HG02884 (cell line): ENCODE data around the gene INS.
"Not testable (repeated sequence)": the region's sequence is repeated elsewhere in the genome, so short reads cannot be mapped to it uniquely, and the experiment has no call there.

Experiments used
- ATAC-seq: cut with Tn5 transposase; IDR thresholded peaks from one replicate; pipeline ENCODE4 v1.9.1; 2021; ENCODE audit warnings: mild to moderate bottlenecking, moderate library complexity; ENCODE audit not compliant: unreplicated experiment

The INS gene

GRCh38 chr11:2182692-2183474 lies 21.9 kb upstream of the INS start:
- no peak for ATAC-seq

DNA sequence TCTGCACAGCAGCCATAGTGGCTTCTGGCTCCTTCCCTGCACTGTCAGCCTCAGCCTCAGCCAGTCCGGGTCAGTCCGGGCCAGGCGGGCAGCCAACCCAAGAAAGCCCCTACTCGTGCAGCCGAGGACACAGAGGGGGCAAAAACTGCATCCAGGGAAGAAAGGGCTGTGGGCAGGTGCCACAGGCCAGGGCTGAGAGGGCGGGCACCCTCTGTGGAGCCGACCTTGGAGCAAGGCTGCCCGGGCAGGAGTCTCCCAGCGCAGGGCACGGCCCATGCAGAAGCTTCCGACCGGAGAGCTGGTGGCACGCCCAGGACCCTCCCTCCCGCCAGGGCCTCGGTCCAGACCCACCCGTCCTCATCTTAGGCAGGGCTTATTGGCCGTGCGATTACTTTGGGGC lies 21.1 kb upstream of the INS start:
- no peak for ATAC-seq

DNA sequence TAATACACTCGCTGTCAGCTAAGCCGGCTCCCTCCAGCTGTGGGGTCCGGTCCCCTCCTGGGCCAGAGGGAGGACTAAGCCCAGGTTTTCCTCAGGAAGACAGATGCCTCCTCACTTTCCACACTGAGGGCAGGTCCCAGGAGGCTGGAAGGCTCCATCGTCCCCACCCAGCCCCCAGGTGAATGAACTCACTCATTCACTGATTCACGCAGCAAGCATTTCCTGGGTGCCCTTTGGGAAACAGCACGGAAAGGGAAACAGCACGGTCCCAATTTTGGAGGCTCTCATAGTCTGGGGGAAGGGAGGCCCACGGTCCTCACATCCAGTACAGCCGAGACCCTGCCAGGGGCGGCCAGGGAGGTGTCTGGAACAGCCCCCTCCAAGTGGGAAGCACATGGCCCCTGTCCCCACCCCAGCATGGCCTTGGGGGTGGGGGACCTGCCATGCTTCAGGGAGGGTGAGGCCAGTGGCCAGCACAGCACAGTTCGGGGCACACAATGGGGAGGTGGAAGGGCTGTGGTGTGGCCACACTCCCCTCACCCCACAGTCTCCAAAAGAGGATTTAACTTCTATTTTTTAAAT lies 19.9 kb upstream of the INS start:
- ATAC-seq = no peak

GRCh38 chr11:2180347-2180746 lies 19.3 kb upstream of the INS start:
- ATAC-seq = no peak

DNA sequence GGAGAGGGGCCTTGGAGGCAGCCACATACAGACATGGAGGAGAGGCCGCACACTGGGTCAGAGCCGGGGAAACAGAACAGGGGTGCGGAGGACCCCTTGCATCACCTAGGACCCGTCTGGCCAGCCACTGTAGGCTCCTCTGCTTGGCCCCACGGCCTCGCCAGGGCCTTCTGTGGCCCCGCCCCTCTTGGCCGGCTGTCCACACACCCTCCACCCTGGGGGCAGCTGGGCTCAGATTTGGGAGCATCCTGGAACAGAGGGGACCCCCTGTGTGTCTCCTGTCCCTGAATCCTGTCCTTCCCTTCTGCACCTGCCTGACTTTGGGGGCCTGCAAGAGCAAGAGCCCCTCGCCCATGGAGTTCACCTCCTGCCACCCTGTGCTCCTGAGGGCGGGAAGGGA lies 18.5 kb upstream of the INS start:
- ATAC-seq = no peak

DNA sequence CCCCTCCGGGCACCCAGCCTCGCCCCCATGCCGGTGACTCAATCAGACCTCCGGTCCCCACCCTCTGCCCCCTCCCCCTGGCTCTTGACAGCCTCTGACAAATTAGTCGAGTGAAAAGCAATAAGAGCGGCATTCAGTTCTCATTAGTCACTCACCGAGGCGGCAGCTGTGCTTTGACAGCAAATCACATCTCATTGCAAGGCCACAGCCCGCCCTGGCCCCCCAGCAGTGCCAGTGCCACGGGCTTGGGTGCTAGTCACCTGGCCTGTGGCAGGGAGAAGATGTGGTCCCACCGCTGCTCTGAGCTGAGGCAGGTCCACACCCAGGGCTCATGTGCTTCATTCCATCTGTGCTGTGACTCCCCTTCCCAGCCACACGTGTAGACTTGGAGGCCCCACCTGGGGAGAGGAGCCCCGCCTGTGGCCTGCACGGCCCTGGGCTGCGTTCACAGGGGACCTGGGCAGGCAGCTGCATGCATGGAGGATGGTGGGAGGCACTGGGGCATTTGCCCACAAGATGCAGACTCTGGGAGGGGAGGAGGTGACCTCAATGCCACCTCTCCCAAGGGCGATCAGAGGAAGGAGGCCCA lies 18.0 kb upstream of the INS start:
- no peak for ATAC-seq

DNA sequence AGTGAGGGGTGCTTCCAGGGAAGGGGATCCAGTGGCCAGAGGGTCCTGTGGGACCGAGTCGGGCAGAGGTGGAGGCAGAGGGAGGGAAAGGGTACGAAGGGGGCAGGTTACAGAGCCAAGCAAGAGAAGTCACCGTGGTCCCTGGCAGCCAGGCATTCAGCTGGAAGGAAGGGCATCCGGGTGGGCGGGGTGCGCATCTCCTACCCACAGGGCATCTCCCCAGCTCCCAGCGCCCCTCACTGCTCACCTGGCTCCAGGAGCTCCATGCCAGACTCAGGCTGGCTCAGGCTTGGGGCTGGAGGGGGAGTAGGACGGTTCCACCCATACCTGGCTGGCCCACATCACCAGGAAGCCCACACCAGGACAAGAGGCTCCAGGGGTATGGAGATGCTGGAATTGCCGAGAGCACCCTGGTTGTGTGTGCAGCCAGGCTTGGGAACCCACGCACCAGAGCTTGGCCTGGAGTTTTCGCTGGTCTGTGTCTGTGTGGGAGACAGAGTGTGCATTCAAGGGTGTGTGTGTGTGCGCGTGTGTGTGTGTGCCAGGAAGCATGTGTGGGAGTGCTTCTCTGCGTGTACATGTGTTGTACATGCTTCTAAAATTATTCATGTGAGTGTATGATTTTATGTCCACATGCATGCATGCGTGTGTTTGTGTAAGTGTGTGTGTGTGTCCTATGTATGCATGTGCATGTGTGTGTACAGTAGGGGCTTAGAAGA lies 17.2 kb upstream of the INS start:
- not testable (repeated sequence) for ATAC-seq

DNA sequence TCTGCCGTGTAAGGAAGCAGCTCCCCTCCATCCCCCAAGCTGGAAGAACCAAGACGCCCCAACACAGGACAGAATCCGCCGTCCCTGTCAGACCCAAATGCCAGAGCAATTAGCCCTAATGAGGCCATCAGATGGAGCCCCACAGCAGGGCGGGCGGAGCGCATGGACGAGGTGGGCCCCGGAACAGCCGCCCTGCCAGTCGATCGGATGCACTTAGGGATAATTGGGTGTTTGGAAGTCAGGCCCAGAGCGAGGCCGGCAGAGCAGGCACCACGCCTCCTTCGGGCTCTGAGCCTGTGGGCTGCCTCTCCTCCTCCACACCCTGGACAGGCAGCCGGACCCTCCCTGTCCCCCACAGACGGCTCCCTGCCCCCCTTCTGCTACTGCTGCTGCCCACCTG lies 16.1 kb upstream of the INS start:
- no peak for ATAC-seq

- no peak for ATAC-seq
These were observed 15.4 kb upstream of the INS start for GRCh38 chr11:2176389-2176900.

- ATAC-seq = no peak
These were observed 14.7 kb upstream of the INS start for GRCh38 chr11:2175659-2176058.

GRCh38 chr11:2174361-2174760 lies 13.4 kb upstream of the INS start:
- ATAC-seq = no peak

- no peak for ATAC-seq
These were observed 12.8 kb upstream of the INS start for GRCh38 chr11:2173761-2174160.

GRCh38 chr11:2173150-2173693 lies 12.2 kb upstream of the INS start:
- ATAC-seq = no peak

GRCh38 chr11:2172676-2173075 lies 11.7 kb upstream of the INS start:
- ATAC-seq = no peak

GRCh38 chr11:2171591-2172003 lies 10.6 kb upstream of the INS start, which contains the start of gene TH:
Gene TH (minus strand): TSS chr11:2171815. CDS start chr11:2171786, 29 bp downstream.
- no peak for ATAC-seq

GRCh38 chr11:2169626-2170570 lies 8.9 kb upstream of the INS start:
- no peak for ATAC-seq

GRCh38 chr11:2169005-2169378 lies 8.0 kb upstream of the INS start:
- no peak for ATAC-seq

DNA sequence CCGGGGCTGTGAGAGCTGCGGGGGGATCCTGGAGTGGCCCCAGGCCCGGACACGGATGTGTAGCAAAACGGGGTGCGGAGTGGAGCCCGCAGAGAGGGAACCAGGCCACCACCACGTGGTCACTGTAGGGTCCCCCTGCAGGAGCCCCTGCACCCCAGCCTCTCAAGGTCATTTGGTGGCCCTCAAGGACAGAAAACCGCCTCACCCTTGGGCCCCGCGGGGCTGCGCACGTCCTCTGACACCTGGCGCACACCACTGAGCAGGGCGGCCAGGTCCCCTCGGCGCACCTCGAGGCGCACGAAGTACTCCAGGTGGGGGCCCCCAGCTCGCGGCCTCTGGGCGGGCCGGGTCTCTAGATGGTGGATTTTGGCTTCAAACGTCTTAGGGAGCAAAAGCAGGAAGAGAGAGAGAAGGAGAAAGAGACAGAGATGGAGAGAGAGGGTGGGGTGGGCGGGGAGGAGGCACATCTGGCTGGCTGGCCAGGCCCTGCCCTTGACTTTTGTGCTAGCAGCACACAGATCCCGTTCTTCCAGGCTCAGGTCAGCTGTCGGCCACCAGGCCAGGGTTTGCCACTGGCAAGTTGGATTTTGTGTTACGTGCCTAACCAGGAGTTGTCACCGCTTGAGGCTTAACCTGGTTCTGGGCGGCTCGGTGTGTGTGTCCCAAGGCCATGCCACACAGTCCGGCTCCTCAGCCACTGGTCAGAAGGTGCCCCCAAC lies 7.4 kb upstream of the INS start:
- ATAC-seq = no peak
